K562 (cell line): ENCODE measurements around the gene ARL4D. TPM values are rescaled to one million over a fixed set of nuclear protein-coding genes. Genes with fewer than 3 reads are reported as not detected.
A peak's percentile ranks its signal among the peaks of the same experiment; 100 is the strongest.

Experiments
- BDP1 ChIP-seq: IDR thresholded peaks from 3 replicates; pipeline ENCODE4 v1.6.1; 2011; ENCODE audit not compliant: insufficient read length, insufficient read depth
- CHD1 ChIP-seq: fragments of 200-600 bp; sonication (generic); IDR thresholded peaks from one replicate; pipeline ENCODE4 v1.6.1; 2012; ENCODE audit warnings: mild to moderate bottlenecking, moderate library complexity, low read length, inconsistent platforms
- DIDO1 ChIP-seq: fragments of 450-650 bp; IDR thresholded peaks from 2 replicates; pipeline ENCODE4 v1.6.1; 2016; ENCODE audit warnings: low read depth, missing biosample characterization, missing genetic modification characterization
- FOXJ3 ChIP-seq: sonication (generic); formaldehyde crosslinking; IDR thresholded peaks from 2 replicates; pipeline ENCODE4 v1.4.0; 2020; ENCODE audit warnings: mild to moderate bottlenecking, missing genetic modification reagents
- GTF2E2 ChIP-seq: fragments of 200-800 bp; sonication (Bioruptor generic); IDR thresholded peaks from 2 replicates; pipeline ENCODE4 v1.6.1; 2016; ENCODE audit warnings: missing genetic modification characterization, missing compliant biosample characterization
- GTF2F1 ChIP-seq: IDR thresholded peaks from 2 replicates; pipeline ENCODE4 v1.6.1; 2011; ENCODE audit warnings: low read depth, low read length, improper control_type of control experiment
- JUNB ChIP-seq: fragments of 450-650 bp; formaldehyde crosslinking; conservative IDR thresholded peaks from 2 replicates; pipeline ENCODE4 v1.4.0; 2020; ENCODE audit warnings: mild to moderate bottlenecking
- JUND ChIP-seq, 2 experiments: IDR thresholded peaks; 2 replicates in 1 of 2; 3 replicates in 1 of 2; pipeline ENCODE4 v1.6.1; 2011; ENCODE audit warnings: borderline replicate concordance in 2 of 2, low read depth in 2 of 2, low read length in 2 of 2, improper control_type of control experiment in 1 of 2, missing biosample characterization in 1 of 2, missing genetic modification characterization in 1 of 2, missing genetic modification reagents in 1 of 2
- KAT7 ChIP-seq: sonication (generic); formaldehyde crosslinking; IDR thresholded peaks from 2 replicates; pipeline ENCODE4 v1.8.0; 2022; ENCODE audit warnings: missing genetic modification reagents, mild to moderate bottlenecking, borderline replicate concordance
- LEF1 ChIP-seq: fragments of 450-650 bp; IDR thresholded peaks from 2 replicates; pipeline ENCODE4 v1.6.1; 2016; ENCODE audit warnings: mild to moderate bottlenecking
- MIER1 ChIP-seq: fragments of 450-650 bp; IDR thresholded peaks from 2 replicates; pipeline ENCODE4 v1.6.1; 2016; ENCODE audit warnings: antibody characterized with exemption, mild to moderate bottlenecking, low read depth
- MTF1 ChIP-seq: fragments of 250-450 bp; sonication (Bioruptor Pico); IDR thresholded peaks from 2 replicates; pipeline ENCODE4 v1.9.0; 2021; ENCODE audit warnings: moderate library complexity, mild to moderate bottlenecking, inconsistent platforms, borderline replicate concordance
- RBBP5 ChIP-seq: fragments of 200-600 bp; sonication (generic); IDR thresholded peaks from 2 replicates; pipeline ENCODE4 v1.6.1; 2012; ENCODE audit warnings: borderline replicate concordance, mild to moderate bottlenecking, low read length, control low read depth, inconsistent platforms; ENCODE audit not compliant: insufficient read depth, poor library complexity, severe bottlenecking
- RBM14 ChIP-seq: fragments of 200-400 bp; formaldehyde crosslinking; IDR thresholded peaks from 2 replicates; pipeline ENCODE4 v1.6.1; 2018; ENCODE audit warnings: low read depth, mild to moderate bottlenecking, low read length, moderate library complexity, borderline replicate concordance; ENCODE audit not compliant: insufficient read depth
- TBL1XR1 ChIP-seq, 2 experiments: IDR thresholded peaks; 2 replicates each; pipeline ENCODE4 v1.6.1; 2012; ENCODE audit warnings: improper control_type of control experiment in 2 of 2, low read length in 2 of 2, mild to moderate bottlenecking in 1 of 2
- U2AF1 ChIP-seq: fragments of 200-400 bp; formaldehyde crosslinking; optimal IDR thresholded peaks from 2 replicates; pipeline ENCODE3; 2017; ENCODE audit warnings: mild to moderate bottlenecking, low read depth, low read length, moderate library complexity
- WHSC1 ChIP-seq: IDR thresholded peaks from one replicate; pipeline ENCODE4 v1.6.1; 2012; ENCODE audit warnings: low read length, control low read depth, inconsistent platforms
- ZFP30 ChIP-seq: fragments of 250-450 bp; sonication (Bioruptor Pico); IDR thresholded peaks from 2 replicates; pipeline ENCODE4 v1.8.0; 2022; ENCODE audit warnings: moderate library complexity, mild to moderate bottlenecking, inconsistent platforms, borderline replicate concordance
- ZNF12 ChIP-seq: sonication (generic); formaldehyde crosslinking; IDR thresholded peaks from 2 replicates; pipeline ENCODE4 v1.4.0; 2020; ENCODE audit warnings: mild to moderate bottlenecking, missing genetic modification reagents
- ZNF444 ChIP-seq: fragments of 250-450 bp; sonication (Bioruptor Pico); IDR thresholded peaks from 2 replicates; pipeline ENCODE4 v1.4.0; 2020; ENCODE audit warnings: mild to moderate bottlenecking, moderate library complexity
- ZNF57 ChIP-seq: fragments of 450-650 bp; formaldehyde crosslinking; IDR thresholded peaks from 2 replicates; pipeline ENCODE4 v1.4.0; 2020; ENCODE audit warnings: mild to moderate bottlenecking, moderate library complexity
- ZNF764 ChIP-seq: fragments of 250-450 bp; sonication (Bioruptor Pico); IDR thresholded peaks from 2 replicates; pipeline ENCODE4 v1.4.0; 2020; ENCODE audit warnings: low read depth, mild to moderate bottlenecking, moderate library complexity
- polyA plus RNA-seq, 8 experiments: library from polyadenylated mRNA; depleted of rRNA in 4 of 8; stranded (reverse) in 5 of 8; unstranded in 3 of 8; fragments of >200 nt; fragmentation: Nextera tagmentation in 2 of 8; fragmentation: Illumina TruSeq in 1 of 8; extraction: Ambion mirVana in 2 of 8; extraction: Trizol in 1 of 8; gene quantifications; 2 replicates each; pipeline versions ENCODE4 v1.2.1 to v1.2.3, GENCODE V29; 2011 to 2014; ENCODE audit warnings: inconsistent platforms in 1 of 8, missing spikeins in 1 of 8
- total RNA-seq, 7 experiments: library from RNA; depleted of rRNA in 6 of 7; stranded (reverse); fragments of >200 nt in 6 of 7; fragmentation: Illumina TruSeq in 2 of 7; extraction: Trizol in 2 of 7; gene quantifications; 2 replicates each; pipeline versions ENCODE4 v1.2.1 to v1.2.3, GENCODE V29; 2011 to 2021; ENCODE audit warnings: low replicate concordance in 1 of 7
- TF ChIP-seq, protein P1 (sequence below): fragments of 450-650 bp; IDR thresholded peaks from 2 replicates; pipeline ENCODE4 v1.6.1; 2016; ENCODE audit warnings: low read depth, mild to moderate bottlenecking, moderate library complexity
- TF ChIP-seq, protein P2 (sequence below): sonication (generic); formaldehyde crosslinking; IDR thresholded peaks from 2 replicates; pipeline ENCODE4 v1.5.0; 2020; ENCODE audit warnings: missing genetic modification reagents
- TF ChIP-seq, protein P3 (sequence below): fragments of 450-650 bp; IDR thresholded peaks from 2 replicates; pipeline ENCODE4 v1.6.1; 2018; ENCODE audit warnings: mild to moderate bottlenecking, low read depth; ENCODE audit not compliant: partially characterized antibody
- TF ChIP-seq, protein P4 (sequence below): sonication (generic); formaldehyde crosslinking; IDR thresholded peaks from 2 replicates; pipeline ENCODE4 v1.8.0; 2022; ENCODE audit warnings: missing genetic modification reagents, mild to moderate bottlenecking, moderate library complexity, borderline replicate concordance

Gene ARL4D
- total and polyA plus RNA-seq, 9 of the 15 experiments (the other 6 are each of a cell fraction or from before 2014, with no cell fraction given): 0.07 to 0.53 (median 0.28) TPM; not detected in 1

DNA sequence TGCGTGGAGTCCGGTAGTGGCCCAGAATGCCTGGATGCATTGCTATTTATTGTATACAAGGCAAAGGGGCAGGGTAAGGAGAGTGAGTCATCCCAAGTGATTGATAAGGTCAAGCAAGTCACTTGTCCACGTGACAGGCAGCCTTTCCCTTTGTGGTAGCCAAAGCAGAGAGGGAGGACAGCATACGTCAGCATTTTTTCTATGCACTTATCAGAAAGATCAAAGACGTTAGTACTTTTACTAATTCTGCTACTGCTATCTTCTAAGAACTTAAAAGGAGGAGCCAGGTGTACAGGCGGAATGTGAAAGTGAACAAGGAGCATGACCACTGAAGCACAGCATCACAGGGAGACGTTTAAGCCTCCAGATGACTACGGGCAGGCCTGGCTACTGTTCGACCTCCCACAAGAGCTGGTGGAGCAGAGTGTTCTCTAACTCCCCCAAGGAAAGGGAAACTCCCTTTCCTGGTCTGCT lies 47.9 kb upstream of the ARL4D start (continued):
- TF ChIP-seq TBL1XR1 (IDR thresholded peaks at IDR 0.05; ENCODE audit: low read length in 2 of 2) (no peak), ZNF12 (CRISPR knock-in tag) (no peak), JUNB (CRISPR knock-in tag) (0 out of 2 replicates have a peak, but pooled peaks have one; percentile 8), U2AF1 (no peak), RBBP5 (no peak), ZNF764 (no peak), GTF2F1 (no peak), MIER1 (no peak), RBM14 (no peak), JUND (IDR thresholded peaks at IDR 0.05; ENCODE audit: borderline replicate concordance, low read depth, low read length) (peak; percentile 97), JUND (tag; IDR thresholded peaks at IDR 0.05; ENCODE audit: borderline replicate concordance, low read depth, low read length) (peak; percentile 98; the same call in 2 of the 3 replicates), KAT7 (no peak), ZNF57 (CRISPR knock-in tag) (no peak), BDP1 (no peak), ZNF444 (CRISPR knock-in tag) (no peak), ZFP30 (CRISPR knock-in tag) (no peak), WHSC1 (no peak), MTF1 (CRISPR knock-in tag) (no peak), CHD1 (no peak), FOXJ3 (no peak), DIDO1 (tag) (no peak), GTF2E2 (tag) (no peak), LEF1 (peak; percentile 64; the same call in 1 of the 2 replicates)
- TF ChIP-seq, protein P1, sequence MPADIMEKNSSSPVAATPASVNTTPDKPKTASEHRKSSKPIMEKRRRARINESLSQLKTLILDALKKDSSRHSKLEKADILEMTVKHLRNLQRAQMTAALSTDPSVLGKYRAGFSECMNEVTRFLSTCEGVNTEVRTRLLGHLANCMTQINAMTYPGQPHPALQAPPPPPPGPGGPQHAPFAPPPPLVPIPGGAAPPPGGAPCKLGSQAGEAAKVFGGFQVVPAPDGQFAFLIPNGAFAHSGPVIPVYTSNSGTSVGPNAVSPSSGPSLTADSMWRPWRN: peak; percentile 58; the same call in 1 of the 2 replicates
- TF ChIP-seq, protein P2, sequence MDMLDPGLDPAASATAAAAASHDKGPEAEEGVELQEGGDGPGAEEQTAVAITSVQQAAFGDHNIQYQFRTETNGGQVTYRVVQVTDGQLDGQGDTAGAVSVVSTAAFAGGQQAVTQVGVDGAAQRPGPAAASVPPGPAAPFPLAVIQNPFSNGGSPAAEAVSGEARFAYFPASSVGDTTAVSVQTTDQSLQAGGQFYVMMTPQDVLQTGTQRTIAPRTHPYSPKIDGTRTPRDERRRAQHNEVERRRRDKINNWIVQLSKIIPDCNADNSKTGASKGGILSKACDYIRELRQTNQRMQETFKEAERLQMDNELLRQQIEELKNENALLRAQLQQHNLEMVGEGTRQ (CRISPR knock-in tag): peak; percentile 86
- TF ChIP-seq, protein P3, sequence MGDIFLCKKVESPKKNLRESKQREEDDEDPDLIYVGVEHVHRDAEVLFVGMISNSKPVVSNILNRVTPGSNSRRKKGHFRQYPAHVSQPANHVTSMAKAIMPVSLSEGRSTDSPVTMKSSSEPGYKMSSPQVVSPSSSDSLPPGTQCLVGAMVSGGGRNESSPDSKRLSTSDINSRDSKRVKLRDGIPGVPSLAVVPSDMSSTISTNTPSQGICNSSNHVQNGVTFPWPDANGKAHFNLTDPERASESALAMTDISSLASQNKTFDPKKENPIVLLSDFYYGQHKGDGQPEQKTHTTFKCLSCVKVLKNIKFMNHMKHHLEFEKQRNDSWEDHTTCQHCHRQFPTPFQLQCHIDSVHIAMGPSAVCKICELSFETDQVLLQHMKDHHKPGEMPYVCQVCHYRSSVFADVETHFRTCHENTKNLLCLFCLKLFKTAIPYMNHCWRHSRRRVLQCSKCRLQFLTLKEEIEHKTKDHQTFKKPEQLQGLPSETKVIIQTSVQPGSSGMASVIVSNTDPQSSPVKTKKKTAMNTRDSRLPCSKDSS: no peak
- TF ChIP-seq, protein P4, sequence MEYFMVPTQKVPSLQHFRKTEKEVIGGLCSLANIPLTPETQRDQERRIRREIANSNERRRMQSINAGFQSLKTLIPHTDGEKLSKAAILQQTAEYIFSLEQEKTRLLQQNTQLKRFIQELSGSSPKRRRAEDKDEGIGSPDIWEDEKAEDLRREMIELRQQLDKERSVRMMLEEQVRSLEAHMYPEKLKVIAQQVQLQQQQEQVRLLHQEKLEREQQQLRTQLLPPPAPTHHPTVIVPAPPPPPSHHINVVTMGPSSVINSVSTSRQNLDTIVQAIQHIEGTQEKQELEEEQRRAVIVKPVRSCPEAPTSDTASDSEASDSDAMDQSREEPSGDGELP: no peak
